ENCODE data around the gene TCHP.

GRCh38 chr12:109939504-109939903 is 39.4 kb downstream of the TCHP start:
- TF ChIP-seq POLR2A (IDR thresholded peaks at IDR 0.05) = no peak
- no peak for TF ChIP-seq CTCF (IDR thresholded peaks at IDR 0.05)
